CD4-positive, alpha-beta T cell treated with Interleukin-21 for 1 hour (primary cell): ENCODE measurements around the gene CTRB1.
"Not testable (repeated sequence)": the region's sequence is repeated elsewhere in the genome, so short reads cannot be mapped to it uniquely, and the experiment has no call there.

Experiments used
- DNase-seq: peaks from one replicate; pipeline ENCODE4 v3.0.0-alpha.2; 2020

The CTRB1 gene

DNA sequence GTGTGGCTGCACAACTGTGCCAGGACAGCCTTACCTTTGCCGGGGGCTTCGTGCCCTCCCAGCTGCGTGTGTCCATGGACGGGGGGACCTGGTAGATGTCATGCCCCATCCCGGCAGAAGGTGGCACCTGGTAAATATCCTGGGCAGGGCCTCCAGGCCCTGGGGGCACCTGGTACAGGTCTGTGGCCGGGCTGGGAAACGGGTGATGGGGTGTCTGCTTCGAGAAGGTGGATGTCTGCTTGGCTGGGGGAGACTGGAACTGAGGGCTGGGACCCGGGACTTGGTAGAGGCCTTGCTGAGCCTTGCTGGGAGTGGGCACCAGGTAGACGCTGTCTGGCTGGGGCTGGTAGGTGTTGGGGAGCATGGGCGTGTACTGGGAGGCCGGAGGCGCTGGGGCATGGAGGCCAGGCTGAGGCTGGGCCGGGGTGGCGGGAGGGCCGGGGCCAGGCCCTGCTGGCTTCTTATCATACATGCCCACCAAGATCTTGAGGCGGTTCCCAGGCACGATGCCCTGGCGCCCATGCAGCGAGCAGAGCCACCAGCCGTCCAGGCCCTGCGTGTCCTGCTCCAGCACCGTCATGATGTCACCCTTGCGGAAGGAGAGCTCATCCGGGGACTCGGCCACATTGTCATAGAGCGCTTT lies 23.8 kb downstream of the CTRB1 start:
- DNase-seq: not testable (repeated sequence)

DNA sequence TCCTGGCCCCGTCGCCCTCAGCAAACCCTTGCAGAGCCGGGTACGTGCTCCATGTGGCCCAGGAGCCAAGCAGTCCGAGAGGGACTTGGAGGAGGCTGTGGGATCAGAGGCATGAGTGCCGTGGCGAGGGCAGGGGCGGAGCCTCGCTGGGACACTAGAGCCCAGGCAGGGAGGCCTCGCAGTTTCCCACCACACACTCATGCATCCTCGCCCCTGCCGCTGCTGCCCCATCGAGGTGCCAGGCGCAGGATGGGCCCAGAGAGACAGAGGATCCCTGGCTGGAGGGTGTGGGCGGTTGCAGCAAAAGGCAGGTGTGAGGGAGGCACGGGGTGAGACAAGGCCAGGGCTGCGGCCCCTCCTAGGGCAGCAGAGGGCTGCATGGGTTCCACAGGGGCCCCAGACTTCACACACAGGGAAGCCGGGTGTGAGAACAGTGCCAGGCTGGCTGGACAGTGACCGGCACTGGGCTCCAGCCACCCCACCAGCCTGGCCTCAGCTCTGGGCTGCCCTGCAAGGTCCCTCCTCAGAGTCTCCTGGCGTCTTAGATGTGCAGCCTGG lies 25.0 kb downstream of the CTRB1 start:
- no peak for DNase-seq

DNA sequence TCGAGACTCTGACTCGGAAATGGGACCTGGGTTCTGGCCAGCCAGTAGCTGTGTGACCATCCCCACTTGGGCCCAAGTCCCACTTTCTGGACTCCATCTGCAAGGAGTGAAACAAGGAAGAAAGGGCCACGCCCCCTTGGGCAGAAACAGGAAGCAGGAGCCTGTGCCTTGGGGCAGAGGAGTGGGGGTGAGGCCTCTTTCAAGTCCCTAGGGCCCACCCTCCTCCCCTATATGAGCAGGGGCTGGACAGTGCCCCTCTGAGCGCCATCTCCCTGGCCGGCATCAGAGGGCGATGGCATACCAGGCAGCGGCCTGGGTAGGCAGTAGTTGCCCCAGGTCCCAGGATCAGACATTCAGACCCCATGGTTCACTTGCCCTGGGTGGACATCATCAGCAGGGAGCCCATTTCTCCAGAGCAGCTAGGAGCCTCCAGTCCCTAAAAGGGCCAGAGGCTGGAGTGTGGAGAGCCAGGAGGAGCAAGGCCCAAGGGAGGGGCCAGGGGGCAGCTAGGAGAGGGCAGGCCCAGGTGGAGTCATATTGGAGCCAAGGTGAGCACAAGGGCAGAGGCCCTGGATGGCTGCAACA lies 25.5 kb downstream of the CTRB1 start:
- no peak for DNase-seq

DNA sequence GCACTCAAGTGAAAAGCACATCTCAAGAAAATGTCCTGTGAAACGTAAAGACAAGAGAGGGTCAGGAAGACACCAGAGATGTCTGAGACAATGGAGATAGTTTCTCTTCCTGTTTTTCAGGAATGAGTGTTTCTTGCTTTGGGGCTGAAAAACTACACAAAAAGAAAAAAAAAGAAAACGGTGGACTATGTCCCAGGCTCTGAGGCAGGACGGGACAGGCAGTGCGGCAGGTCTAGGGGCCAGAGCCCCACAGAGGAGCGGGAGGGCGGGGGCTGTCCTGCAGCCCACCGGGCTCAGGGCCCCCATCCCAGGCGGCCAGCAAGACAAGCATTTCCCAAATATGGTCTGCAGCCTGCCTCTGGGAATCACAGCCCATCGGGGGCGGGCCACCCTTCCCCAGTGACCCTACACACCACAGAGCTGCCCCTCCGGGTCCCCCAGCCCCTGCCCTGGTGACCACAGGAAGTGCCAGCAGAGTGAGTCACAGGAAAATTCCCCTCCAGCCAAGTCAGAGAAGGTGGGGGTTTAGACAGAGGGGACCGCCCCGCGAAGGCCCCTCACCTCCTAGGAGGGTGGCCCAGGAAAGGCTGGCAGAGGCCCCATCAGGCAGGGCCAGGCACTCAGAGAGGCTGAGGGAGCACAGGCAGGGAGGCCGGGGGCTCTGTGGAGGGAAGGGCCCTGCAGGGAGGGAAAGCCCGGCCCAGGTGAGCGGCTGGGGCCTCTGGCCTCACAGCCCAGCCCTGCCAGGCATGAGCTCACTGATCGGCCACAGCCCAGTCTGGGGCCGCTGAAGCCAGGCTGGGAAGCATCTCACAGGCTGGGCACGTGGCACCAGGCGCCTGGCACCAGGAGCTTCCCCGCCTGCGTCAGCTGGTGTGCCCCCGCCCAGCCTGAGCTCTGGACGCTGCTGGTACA lies 26.3 kb downstream of the CTRB1 start:
- DNase-seq: no peak

DNA sequence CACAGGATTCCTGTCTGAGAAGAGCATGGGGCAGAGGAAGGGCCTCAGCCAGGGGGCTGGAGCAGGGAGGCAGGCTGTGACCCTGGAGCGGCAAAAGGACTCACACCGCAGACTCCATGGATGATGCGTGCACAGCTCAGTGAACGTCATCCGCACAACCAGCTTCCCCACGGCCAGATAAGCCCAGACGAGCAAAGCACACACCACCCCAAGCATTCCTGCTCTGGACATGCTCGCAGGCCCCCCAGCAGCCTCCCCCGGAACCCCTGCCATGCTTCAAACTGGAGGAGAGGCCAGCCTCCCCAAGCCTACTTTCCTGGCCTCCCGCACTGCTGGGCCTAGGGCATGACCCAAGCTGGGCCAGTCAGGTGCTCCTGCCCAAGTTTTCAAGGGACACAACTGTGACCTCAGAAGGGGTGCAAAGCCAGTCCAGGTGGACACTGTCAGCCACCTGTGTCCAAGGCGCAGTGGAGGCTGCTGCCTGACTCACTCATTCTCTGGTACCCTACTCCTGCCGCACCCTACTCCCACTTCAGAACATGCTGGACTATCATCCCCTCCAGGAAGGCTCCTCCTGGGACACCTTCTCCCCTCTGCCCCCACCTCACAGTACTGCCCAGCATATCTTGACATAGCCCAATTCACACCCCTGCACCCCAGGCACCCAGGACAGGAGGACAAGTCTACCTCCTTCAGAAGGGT lies 27.9 kb downstream of the CTRB1 start:
- no peak for DNase-seq

DNA sequence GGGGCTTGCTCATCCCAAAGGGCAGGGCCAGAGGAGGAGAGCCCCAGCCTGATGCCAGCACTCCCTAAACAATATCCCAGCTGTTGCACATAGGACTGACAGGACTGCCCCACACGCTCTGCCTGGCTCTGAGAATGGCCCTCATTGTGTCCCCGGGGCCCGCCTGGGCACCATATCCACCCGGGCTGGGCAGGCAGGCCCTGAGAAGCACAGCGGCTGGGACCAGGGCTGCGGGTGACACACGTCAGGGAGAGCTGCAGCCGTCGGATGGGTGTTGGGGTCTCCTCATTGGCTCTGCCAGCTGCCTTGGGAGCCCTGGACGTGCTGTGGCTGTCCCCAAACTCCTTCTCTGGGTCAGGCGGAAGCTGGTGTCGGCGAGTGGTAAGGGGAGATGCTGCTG lies 28.5 kb downstream of the CTRB1 start:
- DNase-seq: no peak

DNA sequence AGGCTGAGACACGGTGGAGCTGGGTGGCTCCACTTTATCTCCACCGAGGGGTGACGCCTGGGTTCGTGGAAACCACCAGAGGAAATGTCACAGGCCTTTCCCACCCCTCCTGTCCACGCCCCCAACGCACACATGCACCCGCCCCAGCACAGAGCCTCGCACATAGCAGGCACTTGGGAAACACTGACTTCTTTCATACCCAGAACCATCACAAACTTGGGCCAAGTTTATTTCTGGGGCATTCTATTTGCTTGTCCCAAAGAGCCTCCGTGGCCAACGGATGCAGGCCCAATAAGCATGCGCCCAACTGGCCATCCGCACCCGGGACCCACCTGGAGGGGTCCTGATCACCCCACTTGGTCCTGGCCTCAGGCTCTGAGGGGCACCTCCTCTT lies 29.4 kb downstream of the CTRB1 start:
- DNase-seq: no peak

DNA sequence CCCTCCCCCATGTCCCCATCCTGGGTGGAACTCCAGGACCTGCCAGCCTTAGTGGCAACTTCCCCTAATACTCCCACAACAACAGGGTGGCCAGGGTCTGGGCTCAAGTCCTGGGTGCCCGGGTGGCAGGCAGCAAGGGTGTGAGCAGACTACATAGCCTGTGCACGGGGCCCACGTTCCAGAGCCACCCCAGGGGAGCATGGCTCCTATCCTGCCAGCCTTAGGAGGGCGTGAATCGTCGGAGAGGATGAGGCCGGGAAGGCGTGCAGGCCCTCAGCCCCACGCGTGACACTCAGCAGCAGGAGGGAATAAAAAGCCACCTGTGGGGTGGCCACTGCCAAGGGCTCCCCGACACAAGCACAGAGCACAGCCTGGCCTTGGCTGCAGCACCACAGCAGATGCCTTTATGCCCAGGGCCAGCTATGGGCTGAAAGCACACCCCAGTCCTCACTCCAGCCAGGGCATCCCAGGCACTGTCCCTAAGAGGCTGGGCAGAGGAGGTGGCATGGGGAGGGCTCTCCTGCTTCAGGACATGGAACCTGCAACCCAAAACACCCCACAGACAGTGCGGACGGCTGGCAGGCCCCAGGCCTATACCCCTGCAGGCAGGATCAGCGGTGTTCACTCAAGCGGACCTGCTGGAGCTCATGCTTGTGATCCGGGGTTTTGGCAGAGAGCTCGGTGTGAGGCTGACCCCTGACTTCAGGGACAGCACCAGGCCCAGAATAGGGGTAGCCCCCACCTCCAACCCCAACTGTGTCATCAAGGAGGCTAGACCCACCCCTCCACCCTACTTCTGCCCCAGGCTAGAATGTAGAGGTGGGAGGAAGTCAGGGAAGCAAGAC lies 30.0 kb downstream of the CTRB1 start:
- no peak for DNase-seq

DNA sequence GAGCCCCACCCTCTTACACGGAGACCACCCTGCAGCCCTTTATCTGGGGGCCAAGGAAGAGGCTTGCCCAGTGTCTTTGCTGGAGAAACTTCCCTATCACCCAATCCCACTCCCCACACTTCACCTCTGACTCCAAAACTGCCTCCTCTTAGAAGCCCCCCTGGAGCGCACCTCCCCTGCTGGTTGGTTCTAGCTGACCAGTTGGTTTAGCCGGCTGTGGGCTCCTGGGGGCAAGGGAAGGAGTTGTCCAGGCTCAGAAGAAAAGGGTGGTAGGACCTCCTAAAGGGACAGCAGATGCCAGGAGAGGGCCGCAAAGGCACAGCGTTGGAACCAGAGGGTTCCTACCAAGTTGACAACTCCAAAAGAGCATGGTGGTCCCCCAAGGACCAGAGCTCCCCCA lies 30.7 kb downstream of the CTRB1 start:
- no peak for DNase-seq

DNA sequence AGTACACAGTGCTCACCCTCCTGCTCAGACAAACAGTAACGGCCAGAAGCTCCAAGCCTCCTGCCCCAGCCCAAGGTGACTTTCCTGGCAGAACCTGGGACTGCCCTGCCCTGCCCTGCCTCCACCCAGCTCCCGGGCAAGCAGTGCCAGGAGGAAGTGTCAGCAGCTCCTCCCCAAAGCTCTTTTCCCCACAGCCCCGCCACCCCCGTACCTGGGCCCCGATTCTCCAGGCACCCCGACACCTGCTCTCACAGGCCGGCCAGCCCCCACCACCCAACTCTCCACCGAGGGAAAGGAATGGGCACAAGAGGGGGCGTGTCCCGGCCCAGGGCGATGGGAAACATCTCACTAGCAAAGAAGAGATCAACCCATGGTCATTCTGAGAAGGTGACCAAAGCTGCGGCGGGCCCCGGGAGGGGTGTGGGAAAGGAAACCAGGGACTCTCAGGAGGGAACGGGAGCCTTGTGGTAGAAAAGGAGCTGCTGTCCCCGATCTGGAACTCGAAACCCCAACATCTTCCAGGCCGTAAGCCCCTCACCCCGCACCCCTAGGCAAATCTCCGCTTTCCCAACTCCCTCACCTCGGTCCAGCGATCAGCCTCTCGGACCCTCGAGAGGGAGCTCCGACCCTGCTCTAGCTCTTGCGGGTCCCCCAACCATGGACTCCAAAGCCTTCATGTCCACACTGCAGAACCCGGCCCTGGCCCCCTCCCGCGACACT lies 31.5 kb downstream of the CTRB1 start:
- no peak for DNase-seq

DNA sequence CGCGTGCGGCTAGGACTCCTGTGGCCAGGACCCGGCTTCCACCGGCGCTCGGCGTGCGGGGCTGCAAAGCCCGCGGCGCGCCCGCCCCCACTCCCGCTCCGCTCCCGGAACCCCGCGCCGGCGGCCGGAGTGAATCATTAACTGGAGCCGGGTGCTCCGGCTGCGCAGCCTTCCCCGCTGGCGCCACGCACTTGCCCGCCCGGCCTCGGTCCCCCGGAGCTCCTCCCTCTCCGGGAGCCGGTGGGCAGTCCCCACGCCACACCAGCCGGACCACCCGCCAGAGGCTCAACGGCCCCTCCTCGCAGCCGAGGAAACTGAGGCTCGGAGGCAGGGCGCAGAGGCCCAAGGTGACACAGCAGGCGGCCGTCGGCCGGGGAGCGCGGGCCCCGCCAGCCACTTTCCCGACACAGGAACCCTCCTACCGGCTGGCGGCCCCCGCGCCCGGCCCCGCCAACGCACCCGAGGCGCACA lies 32.1 kb downstream of the CTRB1 start:
- no peak for DNase-seq

DNA sequence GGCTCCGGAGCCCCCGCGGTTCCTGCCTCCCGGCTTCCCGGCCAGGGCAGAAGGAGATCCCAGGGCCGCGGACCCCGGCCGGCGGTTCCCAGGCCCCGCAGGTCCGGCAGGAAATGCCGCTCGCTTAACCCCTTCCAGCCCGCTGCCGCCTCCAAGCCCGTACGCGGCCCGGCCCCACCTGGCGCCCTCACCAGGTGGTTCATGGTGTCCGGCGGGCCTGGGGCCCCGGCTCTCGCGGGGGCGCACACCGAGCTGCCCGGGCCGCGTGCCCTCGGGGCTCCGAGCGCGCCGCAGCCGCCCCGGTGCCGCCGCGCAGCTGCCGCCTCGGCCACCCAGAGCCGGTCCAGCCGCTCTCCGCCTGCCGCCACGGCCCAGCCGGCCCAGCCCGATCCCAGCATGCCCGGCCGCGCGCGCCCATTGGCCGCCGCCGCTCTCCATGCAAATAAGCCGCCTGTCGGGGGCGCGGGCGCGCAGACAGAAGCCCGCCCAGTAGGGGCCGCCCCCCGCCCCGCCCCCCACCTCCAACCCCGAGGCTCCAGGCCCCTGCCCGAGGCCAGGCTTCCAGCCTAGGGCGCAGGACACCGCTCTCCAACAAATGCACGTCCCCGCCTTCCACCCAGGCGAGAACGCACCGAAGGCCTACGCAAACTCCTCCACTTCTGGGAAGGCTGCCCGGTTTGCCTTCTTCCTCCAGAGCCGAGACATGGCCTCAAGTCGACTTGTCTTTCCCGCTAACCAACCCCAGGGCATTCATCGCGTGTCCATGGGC lies 32.7 kb downstream of the CTRB1 start, which contains the start of gene BCAR1:
TSS of gene BCAR1 (minus strand) at position 345 of the 769 bp plus-strand sequence. CDS start at position 203, 142 bp downstream.
- DNase-seq: no peak

DNA sequence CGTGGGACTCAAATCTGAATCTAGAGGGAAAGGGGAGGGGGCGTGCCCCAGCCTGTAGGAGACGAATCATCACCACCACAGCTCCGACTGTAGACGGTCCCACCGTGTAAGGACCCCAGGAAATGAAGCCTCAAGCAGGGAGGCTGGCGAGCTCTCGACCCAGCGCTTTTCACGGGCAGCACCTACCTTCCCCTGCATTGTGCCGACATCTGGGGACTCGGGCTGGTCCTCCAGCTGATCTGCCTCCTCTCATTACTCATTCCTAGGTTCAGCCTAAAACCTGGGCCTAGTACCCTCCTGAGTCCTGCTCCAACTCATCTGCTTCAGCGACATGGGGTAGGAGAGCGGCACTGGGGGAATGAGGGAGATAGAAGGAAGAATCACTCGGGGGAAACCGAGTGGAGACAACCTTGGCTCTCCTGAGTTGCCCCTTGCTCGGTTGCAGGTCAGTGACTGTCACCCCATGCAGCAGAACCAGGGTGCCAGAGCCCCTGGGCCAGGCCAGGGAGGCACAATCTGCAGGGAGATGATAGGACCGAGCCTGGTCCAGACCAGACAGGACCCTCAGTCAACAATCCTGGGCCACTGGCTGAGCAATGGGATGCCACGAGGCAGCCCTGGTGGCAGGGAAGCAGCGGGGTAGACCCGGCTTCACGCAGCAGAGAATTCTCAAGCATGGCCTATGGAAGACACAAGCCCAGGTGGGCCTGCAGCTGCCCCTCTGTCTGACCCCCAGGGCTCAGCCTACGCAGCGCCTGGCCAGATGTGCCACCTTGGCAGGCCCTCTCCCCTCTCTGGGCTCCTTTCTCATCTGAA lies 33.5 kb downstream of the CTRB1 start:
- no peak for DNase-seq

DNA sequence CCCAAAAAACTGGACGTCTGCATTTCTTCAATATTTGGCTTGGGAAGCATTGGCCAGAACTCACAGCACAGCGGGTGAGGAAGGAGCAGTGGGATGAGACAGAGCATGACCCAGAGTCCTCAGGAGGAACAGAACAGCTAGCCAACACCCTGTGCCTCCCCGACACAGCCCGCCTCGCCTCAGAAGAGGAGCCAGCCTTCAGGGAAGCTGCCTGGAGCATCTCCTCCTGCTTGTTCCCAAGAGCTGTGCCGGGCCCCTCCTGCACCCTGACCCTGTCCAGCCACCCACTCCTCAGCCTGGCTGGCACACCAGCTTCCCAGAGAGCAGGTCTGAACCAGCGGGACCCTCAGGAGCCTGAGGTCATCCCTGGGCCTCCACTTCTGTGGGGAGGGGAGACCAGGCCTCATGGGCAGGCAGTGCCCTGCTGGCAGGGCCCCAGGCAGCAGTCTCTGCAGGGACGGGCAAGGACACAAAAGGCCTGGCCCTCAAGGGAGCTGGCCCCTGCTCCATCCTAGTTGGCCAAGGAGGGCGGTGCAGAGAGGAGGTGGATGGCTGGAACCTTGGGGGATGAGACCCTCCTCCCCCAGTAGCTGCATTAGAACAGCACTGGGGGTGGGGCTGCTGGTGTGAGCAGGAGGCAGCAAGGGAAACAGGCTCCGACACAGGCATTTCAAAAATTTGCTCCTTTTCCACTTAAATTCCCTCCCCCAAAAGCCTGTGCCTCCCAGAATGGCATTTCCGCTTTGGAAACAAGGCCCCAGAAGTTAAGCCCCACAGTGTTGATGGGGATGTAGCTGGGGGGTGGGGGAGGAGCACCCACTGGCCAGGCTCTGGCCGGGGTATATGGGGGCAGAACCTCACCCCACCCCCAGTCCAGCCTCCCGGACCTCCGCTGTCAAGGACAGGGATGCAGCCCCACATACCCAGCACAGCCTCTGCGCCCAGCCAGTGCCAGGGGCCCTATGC lies 34.4 kb downstream of the CTRB1 start:
- DNase-seq: no peak

DNA sequence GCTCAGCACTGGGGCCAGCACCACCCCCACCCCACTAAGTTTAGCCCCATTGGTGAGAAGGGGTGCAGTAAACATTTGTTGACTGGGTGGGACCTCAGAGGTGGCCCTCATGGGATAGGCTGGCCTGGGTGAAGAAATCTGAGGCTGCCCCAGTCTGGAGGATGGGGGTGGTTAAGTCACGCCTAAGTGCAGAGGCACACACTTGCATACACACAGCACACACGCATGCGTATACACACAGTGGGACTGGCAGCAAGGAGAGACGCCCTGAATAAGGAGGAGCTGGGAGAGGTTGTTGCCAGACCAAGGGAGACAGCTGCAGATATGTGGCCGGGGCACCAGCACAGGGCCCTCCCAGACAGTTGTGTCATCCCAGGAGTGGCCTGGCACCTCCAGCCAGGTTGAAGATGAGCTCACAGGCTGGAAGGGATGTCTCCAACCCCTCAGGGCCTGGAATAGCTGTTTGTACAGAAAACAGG lies 35.6 kb downstream of the CTRB1 start:
- DNase-seq: no peak

DNA sequence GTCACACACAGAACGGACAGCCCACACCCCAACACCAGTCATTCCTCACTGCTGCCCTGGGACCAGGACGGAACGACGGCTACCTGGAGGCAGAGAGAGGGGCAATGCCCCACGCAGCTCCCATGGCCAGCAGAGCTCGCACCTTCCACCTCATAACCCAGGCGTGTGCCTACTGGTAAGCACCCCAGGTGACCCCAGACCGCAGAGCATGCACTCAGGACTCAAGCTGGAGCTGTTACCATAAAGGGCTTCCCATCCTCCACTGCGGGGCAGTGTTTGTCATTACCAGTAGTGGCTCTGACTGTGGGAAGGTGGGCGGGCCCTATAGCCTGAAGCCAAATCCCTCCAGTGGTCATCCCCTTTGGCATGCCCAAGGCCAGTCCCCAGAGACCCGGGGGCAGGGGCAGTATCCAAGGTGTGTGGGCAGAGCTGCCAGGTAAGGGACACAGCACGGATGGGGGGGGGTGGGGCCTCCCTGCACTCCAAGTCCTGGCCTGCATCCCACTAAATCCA lies 37.3 kb downstream of the CTRB1 start:
- DNase-seq: no peak

DNA sequence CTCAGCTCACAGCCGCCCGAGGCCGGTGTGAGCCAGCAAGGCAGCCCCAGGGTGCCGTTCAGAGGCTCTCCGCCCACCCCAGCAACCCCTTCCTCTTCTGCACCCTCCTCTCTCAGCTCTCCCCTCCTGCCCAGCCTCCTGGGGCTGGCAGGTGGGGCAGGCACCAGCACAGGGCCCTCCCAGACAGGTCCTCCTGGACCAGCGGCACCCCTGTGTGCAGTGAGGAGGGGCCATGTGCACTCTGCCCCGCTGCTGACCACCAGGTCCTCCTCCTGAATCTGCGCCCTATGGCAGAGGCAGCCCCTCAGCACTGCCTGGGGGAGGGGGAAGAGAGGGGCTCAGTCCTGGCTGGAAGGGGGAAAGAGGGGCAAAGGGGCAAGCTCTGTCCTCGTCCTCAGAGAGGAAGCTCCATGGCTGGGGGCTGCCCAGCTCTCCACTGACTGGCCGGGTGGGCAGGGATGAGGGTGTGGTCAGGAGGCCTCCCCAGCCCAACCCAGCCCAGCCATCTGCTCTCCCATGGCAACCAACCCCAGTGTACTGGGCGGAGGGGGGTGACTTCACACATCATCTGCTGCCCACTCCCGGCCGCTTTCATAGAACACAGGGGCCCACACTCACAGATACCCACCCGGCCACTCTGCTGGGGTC lies 38.0 kb downstream of the CTRB1 start:
- DNase-seq: no peak
